Adrenal gland (tissue), 12 donors: ENCODE results near the gene SAFB2. TPM values are rescaled to one million over a fixed set of nuclear protein-coding genes. Genes with fewer than 3 reads are reported as not detected.

ENCODE experiments used
- DNase-seq, 7 donors: peaks; one replicate each; pipeline ENCODE4 v3.0.0-alpha.2; 2019 to 2020
- H3K27ac ChIP-seq, 5 donors: fragments of 200-600 bp; sonication (generic) in 4 of 5; 1 replicate in 3 of 5; 2 replicates in 2 of 5; pipeline versions ENCODE4 v1.5.1 to v1.8.0; 2016 to 2020; ENCODE audit warnings: mild to moderate bottlenecking in 1 of 5
- H3K27me3 ChIP-seq: fragments of 200-600 bp; 2 replicates; pipeline ENCODE4 v1.8.0; 2021
- H3K36me3 ChIP-seq, 2 donors: fragments of 200-600 bp; replicated peaks in 1 of 2; 1 replicate in 1 of 2; 2 replicates in 1 of 2; pipeline versions ENCODE4 v1.5.1 to v1.8.0; 2018 to 2022
- H3K4me1 ChIP-seq, 2 donors: fragments of 200-600 bp; replicated peaks in 1 of 2; 1 replicate in 1 of 2; 2 replicates in 1 of 2; pipeline versions ENCODE4 v1.5.1 to v1.8.0; 2018 to 2021
- H3K4me3 ChIP-seq, 4 donors: fragments of 200-600 bp; sonication (generic) in 3 of 4; one replicate each; pipeline ENCODE4 v1.5.1; 2016 to 2018
- H3K9me3 ChIP-seq, 3 donors: fragments of 200-600 bp; sonication (generic) in 1 of 3; replicated peaks in 1 of 3; 1 replicate in 2 of 3; 2 replicates in 1 of 3; pipeline versions ENCODE4 v1.5.1 to v1.8.0; 2016 to 2021
- POLR2A ChIP-seq, 2 donors: fragments of 450-650 bp; IDR thresholded peaks; one replicate each; pipeline ENCODE4 v1.6.1; 2017; ENCODE audit warnings: antibody characterized with exemption in 2 of 2, mild to moderate bottlenecking in 2 of 2, moderate library complexity in 1 of 2
- WGBS, 4 donors: extraction: QIAGEN DNeasy Blood & Tissue Kit in 2 of 4; methylation state at CpG; one replicate each; pipeline versions ENCODE4 v1.1.5 to v1.1.7; 2013 to 2017; 5-methylcytosine and 5-hydroxymethylcytosine counted together
- intact Hi-C, 2 donors: fragments of 100-400 bp; cut with DNase I; formaldehyde crosslinking; loops; one replicate each; pipeline versions ENCODE4 v1.14.1 to v1.15.0; 2022 to 2023
- polyA plus RNA-seq, 3 donors: library from polyadenylated mRNA; stranded (reverse); fragments of 200-250 nt in 2 of 3; fragments of 350-450 nt in 1 of 3; fragmentation: Illumina TruSeq in 1 of 3; extraction: RNeasy Lipid Tissue Mini Kit (QIAGEN cat#74804) in 1 of 3; gene quantifications; one replicate each; pipeline ENCODE4 v1.2.3, GENCODE V29; 2013 to 2014
- total RNA-seq, 9 donors: library from RNA; depleted of rRNA in 4 of 9; stranded (reverse); fragments of >200 nt in 4 of 9; fragments of 120-200 nt in 1 of 9; fragmentation: NEBNext Ultra II Directional in 1 of 9; extraction: Animal tissue kit (Norgen Biotek cat#: 25700) in 1 of 9; gene quantifications; one replicate each; pipeline versions ENCODE4 v1.1.0 to v1.2.4, GENCODE V29; 2013 to 2023
- TF ChIP-seq, protein P1 (sequence below), 6 experiments: fragments of 450-650 bp in 4 of 6; fragments of 200-600 bp in 2 of 6; sonication (generic) in 1 of 6; IDR thresholded peaks; 1 replicate in 5 of 6; 2 replicates in 1 of 6; pipeline versions ENCODE4 v1.5.1 to v1.8.0; 2016 to 2021; ENCODE audit warnings: antibody characterized with exemption in 6 of 6, mild to moderate bottlenecking in 2 of 6, moderate library complexity in 1 of 6
- donor health status: healthy with polysubstance abuse.
- donor health status: Bipolar disorder and iron deficiency.
- donor health status: DM: yes; HTN: yes; CAD: no.
- donor health status: DM: no; HTN: no; CAD: no.
- donor health status: DM: no; HTN: no; CAD: no.
- donor health status: DM: yes; HTN: yes; CAD: no.

The SAFB2 gene
- total and polyA plus RNA-seq, 12 donors, result 27.1 to 254 (median 65.2) TPM

- Histone ChIP-seq H3K36me3 (peaks cover 7 to 100% of the 10 kb centered on the region in 2 donors), H3K9me3 (no peaks in the 10 kb centered on the region), H3K4me3 (no peak overlapping the region), H3K4me1 (no peaks in the 10 kb centered on the region), H3K27me3 (no peaks in the 10 kb centered on the region), H3K27ac (no peak overlapping the region)
- no peak for DNase-seq
- intact Hi-C loops, result no loop called here
- WGBS, 4 donors, result 92 to 97% (median 94%) methylated on average over 7 to 9 of the region's 9 CpGs
- no peak for TF ChIP-seq POLR2A (IDR thresholded peaks at IDR 0.05)
- TF ChIP-seq, protein P1, sequence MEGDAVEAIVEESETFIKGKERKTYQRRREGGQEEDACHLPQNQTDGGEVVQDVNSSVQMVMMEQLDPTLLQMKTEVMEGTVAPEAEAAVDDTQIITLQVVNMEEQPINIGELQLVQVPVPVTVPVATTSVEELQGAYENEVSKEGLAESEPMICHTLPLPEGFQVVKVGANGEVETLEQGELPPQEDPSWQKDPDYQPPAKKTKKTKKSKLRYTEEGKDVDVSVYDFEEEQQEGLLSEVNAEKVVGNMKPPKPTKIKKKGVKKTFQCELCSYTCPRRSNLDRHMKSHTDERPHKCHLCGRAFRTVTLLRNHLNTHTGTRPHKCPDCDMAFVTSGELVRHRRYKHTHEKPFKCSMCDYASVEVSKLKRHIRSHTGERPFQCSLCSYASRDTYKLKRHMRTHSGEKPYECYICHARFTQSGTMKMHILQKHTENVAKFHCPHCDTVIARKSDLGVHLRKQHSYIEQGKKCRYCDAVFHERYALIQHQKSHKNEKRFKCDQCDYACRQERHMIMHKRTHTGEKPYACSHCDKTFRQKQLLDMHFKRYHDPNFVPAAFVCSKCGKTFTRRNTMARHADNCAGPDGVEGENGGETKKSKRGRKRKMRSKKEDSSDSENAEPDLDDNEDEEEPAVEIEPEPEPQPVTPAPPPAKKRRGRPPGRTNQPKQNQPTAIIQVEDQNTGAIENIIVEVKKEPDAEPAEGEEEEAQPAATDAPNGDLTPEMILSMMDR (IDR thresholded peaks at IDR 0.05), result no peak
Measured at GRCh38 chr19:5595745-5596144, 26.8 kb downstream of the SAFB2 start.

GRCh38 chr19:5595129-5595528 lies 27.4 kb downstream of the SAFB2 start:
- DNase-seq, result no peak
- peaks cover 5 to 100% of the 10 kb centered on the region in 2 donors for H3K36me3 ChIP-seq

DNA sequence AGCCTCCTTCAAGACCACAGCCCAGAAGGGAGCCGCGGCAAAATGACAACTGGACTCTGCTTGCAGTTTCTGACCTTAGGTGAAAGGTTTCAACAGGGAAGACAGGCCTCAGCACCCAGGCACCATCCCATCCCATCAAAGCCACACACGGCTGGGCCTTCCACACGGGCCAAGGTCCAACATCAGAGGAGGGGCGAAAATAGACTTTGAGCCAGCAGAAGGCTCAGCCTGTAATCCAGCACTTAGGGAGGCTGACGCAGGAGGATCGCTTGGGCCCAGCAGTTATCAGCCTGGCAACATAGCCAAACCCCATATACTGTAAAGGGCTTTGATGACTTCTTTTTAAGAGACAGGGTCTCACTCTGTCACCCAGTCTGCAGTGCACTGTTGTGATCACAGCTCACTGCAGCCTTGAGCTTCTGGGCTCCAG lies 28.0 kb downstream of the SAFB2 start:
- Histone ChIP-seq H3K4me3 (no peak overlapping the region), H3K36me3 (peaks cover 0 to 100% of the 10 kb centered on the region in 2 donors), H3K27me3 (no peaks in the 10 kb centered on the region), H3K4me1 (no peaks in the 10 kb centered on the region), H3K9me3 (no peaks in the 10 kb centered on the region), H3K27ac (no peak overlapping the region)
- no peak for DNase-seq
- TF ChIP-seq, protein P1 (IDR thresholded peaks at IDR 0.05), result no peak
- TF ChIP-seq POLR2A (IDR thresholded peaks at IDR 0.05), result no peak
- WGBS, 4 donors, result 86 to 93% (median 90%) methylated on average over 5 to 7 of the region's 7 CpGs
- intact Hi-C loops, result no loop called here

More at GRCh38 chr19:5595129-5595528, 27.4 kb downstream of the SAFB2 start:
- 88 to 93% (median 92%) methylated on average over 12 to 18 of the region's 18 CpGs for WGBS, 4 donors
- intact Hi-C loops, result no loop called here
- Histone ChIP-seq H3K27me3 (no peaks in the 10 kb centered on the region), H3K9me3 (no peaks in the 10 kb centered on the region), H3K4me1 (no peaks in the 10 kb centered on the region), H3K27ac (no peak overlapping the region), H3K4me3 (no peak overlapping the region)
- no peak for TF ChIP-seq POLR2A (IDR thresholded peaks at IDR 0.05)
- TF ChIP-seq, protein P1 (IDR thresholded peaks at IDR 0.05), result no peak

- no peak overlapping the region for H3K27ac ChIP-seq
- DNase-seq, result no peak
- intact Hi-C loops, result no loop called here
- no peaks in the 10 kb centered on the region for H3K9me3 ChIP-seq
- H3K4me1 ChIP-seq, result no peaks in the 10 kb centered on the region
- H3K36me3 ChIP-seq, result peaks cover 0 to 100% of the 10 kb centered on the region in 2 donors
- 89 to 94% (median 90%) methylated on average over 67 of the region's 67 CpGs for WGBS, 4 donors
- H3K4me3 ChIP-seq, result no peak overlapping the region
- TF ChIP-seq POLR2A (IDR thresholded peaks at IDR 0.05), result no peak
- TF ChIP-seq, protein P1 (IDR thresholded peaks at IDR 0.05), result no peak
- H3K27me3 ChIP-seq, result no peaks in the 10 kb centered on the region
Measured at GRCh38 chr19:5593343-5594255, 29.0 kb downstream of the SAFB2 start.
